Stimulated activated CD4-positive, alpha-beta T cell treated with anti-CD3 and anti-CD28 coated beads, TNF-alpha, amount 100 ng/mL, for 24 hours (primary cell): ENCODE measurements around the gene CAMTA2.
"Not testable (repeated sequence)": the region's sequence is repeated elsewhere in the genome, so short reads cannot be mapped to it uniquely, and the experiment has no call there.

Experiments used
- DNase-seq, 3 experiments: peaks; one replicate each; pipeline ENCODE4 v3.0.0-alpha.2; 2020; ENCODE audit warnings: low read depth in 3 of 3

CAMTA2 gene

GRCh38 chr17:4934173-4934979 is 53.1 kb downstream of the CAMTA2 start:
- no peak for DNase-seq

GRCh38 chr17:4933646-4934045 is 53.8 kb downstream of the CAMTA2 start:
- no peak for DNase-seq

DNA sequence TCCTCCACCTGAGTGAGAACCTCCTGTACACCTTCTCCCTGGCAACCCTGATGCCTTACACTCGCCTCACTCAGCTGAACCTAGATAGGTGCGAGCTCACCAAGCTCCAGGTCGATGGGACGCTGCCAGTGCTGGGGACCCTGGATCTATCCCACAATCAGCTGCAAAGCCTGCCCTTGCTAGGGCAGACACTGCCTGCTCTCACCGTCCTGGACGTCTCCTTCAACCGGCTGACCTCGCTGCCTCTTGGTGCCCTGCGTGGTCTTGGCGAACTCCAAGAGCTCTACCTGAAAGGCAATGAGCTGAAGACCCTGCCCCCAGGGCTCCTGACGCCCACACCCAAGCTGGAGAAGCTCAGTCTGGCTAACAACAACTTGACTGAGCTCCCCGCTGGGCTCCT is 54.7 kb downstream of the CAMTA2 start:
- no peak for DNase-seq

DNA sequence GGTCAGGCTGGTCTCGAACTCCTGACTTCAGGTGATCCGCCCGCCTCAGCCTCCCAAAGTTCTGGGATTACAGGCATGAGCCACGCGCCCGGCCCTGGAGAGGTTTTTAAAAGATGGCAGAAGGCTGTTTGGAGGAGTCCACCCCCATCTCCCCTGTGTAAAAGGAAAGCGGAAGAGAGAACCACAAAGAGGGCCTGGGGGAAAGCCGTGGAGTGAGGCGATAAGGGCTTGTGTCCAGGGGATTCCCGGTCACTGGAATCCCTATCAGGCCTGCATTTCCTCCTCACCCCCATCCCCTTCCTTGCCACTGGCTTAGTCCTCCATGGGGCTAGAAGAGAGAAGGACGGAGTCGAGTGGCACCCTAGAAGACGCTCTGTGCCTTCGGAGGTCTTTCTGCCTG is 55.5 kb downstream of the CAMTA2 start, which contains the start of gene GP1BA:
Gene GP1BA, plus strand, starts transcription at position 315 of the 400 bp plus-strand sequence. CDS start 328 bp downstream, outside the sequence.
- DNase-seq, result no peak

DNA sequence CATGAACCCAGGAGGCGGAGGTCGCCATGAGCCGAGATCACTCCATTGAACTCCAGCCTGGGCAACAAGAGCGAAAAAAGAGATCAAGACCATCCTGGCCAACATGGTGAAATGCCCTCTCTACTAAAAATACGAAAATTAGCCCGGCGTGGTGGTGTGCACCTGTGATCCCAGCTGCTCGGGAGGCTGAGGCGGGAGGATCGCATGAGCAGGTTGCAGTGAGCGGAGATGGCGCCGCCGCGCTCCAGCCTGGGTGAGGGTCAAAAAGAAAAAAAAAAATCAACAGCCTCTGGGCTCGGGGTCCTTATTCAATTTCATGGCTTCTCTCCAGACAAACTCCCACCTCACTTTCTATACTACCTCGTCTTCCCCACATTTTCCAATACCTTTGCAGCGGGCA is 58.6 kb downstream of the CAMTA2 start:
- DNase-seq, result no peak

- not testable (repeated sequence) for DNase-seq
These were observed 60.7 kb downstream of the CAMTA2 start for GRCh38 chr17:4926577-4927335.

GRCh38 chr17:4921320-4921719 is 66.2 kb downstream of the CAMTA2 start:
- DNase-seq, result no peak

DNA sequence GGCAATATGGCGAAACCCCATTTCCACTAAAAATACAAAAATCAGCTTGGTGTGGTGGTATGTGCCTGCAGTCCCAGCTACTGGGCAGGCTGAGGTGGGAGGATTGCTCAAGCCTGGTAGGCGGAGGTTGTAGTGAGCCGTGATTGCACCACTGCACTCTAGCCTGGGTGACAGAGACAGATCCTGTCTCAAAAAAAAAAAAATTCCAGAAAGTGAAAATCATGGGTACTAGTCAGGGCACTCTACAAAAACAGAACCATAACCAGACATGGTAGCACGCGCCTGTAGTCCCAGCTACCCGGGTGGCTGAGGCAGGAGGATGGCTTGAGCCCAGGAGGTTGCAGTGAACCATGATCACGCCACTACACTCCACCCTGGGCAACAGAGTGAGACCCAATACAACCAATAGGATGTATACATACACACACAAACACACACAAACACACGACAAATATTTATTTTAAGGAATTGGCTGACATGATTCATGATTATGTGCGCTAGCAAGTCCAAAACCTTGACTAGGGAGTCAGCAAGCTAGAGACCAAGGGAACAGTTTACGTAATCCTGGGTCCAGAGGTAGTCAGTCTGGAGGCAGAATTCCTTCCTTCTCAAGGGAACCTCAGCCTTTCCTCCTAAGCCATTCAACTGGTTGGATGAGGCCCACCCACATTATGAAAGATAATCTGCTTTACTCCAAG is 67.0 kb downstream of the CAMTA2 start:
- no peak for DNase-seq

- DNase-seq, result no peak
These were observed 67.9 kb downstream of the CAMTA2 start for GRCh38 chr17:4919511-4920047.
